ENCODE results near the gene ZCCHC24.

The ZCCHC24 gene

DNA sequence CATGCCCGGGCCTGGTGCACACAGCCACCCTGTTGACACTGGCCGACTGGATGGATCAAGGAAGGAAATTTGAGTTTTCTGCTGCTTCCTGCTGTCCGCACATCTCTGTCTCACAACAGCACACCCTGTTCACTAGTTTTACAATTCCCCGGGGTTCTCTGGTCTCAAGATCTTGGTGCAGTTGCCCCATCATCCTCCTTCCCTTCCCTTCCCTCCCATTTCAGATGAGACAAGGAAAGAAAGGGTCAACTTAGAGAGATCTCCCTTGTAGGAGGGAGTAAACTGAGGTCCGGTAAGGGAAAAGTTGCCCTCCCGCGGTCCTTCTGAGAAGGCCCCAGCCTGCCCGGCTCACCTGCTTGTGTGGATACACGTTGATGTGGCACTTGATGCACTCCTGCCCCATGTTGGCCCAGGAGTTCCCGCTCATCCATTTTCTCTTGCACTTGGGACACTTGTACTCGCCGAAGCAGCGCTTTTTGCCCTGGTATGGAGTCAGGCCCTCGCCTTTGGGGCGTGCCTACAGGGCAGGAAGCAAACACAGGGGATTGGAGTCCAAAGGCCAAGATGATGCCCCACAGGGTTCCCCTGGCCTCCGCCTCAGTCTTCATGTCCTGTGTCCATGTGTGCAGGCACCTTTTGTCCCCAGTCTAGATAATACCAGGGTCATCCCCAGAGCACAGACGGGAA lies 51.4 kb downstream of the ZCCHC24 start:
- no peak for DNase-seq

- DNase-seq, result no peak
Measured at GRCh38 chr10:79393221-79393923, 52.1 kb downstream of the ZCCHC24 start.

DNA sequence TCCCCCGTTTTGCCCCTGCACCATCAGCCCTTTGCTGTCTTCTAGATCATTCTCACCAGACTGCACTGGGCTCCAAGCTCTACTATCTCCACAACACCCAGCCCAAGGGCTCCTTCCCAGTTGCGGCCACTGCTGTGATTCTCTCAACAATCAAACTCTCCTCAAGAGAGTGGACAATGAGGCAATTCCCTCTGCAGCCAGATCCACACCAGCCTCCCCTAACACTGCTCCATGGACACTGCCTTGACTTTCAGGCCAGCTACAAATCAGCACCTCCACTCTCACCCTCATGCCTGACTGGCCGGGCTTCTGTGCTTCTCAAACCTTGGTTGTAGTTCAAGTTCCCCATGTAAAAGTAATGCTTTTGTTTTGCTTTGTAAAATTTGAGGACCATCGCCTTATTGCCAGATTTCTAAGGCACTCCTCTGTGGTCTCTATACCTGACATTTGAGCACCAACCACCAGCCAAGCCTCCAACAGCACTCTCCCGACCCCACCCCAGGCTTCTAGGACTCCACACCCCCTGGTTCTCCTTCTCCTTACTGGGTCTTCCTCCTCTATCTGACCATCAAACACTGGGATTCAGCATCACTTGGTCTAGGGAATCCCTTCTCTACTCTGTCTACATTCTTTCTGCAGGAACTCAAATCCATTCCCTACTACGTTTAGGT lies 52.8 kb downstream of the ZCCHC24 start:
- DNase-seq, result peak; percentile 59

- DNase-seq, result peak; percentile 27
Measured at GRCh38 chr10:79392020-79392398, 53.4 kb downstream of the ZCCHC24 start.

- peak; percentile 60 for DNase-seq
Measured at GRCh38 chr10:79391231-79392019, 54.0 kb downstream of the ZCCHC24 start.

- peak; percentile 52 for DNase-seq
Measured at GRCh38 chr10:79390551-79391229, 54.7 kb downstream of the ZCCHC24 start.

DNA sequence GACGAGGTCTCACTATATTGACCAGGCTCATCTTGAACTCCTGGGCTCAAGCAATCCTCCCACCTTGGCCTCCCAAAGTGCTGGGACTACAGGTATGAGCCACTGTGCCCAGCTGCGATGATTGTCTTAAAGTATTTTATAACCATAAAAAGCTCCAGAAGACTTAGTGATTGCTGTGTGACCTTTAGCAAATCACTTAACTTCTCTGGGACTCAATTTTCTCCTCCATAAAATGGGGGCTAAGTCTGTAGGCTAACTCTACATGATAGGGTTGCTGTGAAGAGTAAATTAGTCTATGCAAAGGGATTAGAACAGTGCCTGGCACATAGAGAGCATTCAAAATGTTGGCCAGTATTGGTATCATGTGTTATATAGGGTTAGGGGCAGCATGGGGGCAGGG lies 55.4 kb downstream of the ZCCHC24 start:
- DNase-seq, result peak; percentile 17

DNA sequence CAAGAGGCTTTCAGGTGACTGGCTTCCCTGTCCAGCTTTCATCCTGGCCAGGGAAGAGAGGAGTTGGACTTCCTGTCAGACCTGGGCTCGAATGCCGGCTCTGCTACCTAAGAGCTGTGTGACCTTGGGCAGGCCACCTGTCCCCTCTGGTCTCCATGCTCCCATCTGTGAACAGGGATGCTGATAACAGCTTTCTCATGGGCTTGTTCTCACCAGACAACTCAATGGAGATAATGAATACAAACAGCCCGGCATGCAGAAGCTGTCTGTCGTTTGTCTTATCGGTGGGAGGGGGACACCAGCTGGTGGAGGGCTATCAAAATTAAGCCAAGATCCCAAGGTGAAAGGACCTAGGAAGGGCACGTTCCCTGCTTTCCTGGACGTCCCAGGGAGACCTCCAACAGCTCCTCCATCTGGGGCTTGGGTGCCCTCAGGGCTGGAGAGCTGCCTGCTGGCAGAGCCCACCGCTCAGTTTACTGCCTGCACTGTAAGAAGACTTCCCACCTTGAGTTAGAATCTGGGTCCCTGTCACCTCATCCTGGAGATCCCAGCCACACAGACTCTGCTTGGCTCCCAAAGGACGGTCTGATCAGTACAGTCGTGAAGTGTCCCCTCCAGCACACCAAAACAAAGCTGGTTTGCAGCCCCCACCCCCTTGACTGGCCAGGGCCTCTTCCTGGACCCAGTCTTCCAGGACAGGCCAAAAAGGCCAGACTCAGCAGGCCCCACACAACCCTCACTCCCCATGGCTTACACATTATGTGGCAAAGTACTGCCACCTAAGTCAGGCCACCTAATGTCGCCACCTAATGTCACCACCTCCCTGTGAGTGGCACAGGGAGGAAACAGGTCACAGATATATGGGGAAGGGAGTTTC lies 57.2 kb downstream of the ZCCHC24 start:
- DNase-seq, result peak; percentile 43

- DNase-seq, result no peak
Measured at GRCh38 chr10:79387466-79387973, 57.9 kb downstream of the ZCCHC24 start.

DNA sequence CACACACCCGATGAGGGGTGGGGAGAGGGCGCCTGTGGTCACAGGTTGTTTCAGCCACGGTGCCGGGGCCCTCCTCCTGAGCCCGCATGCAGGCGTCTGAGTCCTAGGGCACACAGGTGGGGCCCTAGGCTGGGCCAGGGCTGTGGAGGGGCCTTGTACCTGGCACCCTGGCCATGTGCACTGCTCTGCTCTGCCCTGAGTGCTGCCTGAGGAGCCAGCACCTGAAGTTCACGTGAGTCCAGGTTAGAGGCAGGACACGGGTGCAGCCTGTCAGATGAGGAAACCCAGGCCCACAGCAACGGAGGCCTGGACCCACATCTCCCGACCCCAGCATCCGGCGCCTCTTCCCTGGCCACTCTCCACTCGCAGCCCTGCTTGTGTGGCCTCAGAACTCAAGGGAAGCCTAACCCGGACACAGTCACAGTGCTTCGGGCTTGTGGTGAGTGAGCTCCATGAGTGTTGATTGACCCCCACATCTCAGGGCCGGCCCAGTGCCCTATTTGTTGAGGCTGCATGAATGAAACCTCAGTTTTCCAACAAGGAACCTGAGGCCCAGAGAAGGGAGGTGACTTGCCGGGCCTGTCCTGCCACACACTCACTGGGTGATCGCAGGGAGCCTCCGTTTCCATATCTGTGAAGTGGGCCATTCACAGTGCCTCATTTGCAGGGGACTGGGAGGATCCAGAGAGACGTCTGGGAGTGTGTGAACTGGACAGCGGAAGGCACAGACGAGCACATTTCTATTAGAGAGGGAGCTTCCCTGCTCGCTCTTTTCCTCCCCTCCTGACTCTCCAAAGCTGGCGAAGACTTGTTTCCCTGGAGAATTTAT lies 58.6 kb downstream of the ZCCHC24 start:
- DNase-seq, result peak; percentile 60

DNA sequence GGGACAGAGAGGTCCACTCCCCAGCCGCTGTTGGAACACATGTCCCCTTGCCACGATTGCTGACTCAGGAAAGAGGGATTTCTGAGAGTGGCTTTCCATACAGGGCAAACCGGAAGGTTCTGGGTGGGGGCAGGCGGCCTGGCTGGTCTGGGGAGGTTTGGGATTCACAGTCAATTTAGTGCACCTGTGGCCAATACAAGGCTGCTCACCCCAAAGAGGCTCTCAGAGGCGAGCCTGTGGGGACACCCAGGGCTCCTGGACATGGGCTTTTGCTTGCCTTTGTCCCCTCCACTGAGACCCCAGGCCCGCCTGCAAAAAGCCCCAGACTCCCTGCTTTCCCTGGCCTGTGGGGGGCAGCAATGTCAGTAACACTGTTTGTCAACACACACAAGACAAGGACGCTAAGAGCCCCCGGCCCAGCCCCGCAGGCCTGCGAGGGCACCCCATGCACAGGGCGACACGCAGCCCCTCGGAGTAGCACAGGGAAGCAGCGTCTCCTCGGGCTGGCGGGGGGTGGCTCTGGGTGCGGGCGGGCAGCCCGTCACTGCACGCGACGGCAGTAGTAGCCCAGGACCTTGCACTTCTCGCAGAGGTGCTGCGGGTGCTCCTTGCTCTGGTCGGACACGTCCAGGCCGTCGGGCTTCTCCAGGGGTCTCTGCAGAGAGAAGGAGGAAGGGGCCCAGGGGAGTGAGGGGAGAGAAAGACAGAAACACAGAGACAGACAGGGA lies 59.5 kb downstream of the ZCCHC24 start:
- peak; percentile 62 for DNase-seq

DNA sequence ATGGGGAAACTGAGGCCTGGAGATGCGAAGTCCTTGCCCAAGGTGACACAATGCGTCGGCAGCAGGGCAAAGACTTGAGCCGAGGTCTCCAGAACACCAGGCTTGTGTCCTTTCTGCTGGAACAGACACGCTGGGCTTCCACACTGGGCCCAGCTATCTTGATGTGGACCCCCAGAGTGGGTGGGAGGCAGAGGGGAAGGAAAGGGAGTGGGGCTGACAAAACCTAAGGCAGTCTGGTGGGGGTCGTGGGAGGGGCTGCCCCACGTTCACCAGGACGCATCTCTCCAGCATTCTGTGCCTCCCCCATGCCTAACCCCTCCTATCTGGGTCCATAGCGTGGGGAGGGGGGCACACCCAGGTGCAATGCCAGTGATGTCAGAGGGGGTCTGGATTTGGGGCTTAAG lies 60.0 kb downstream of the ZCCHC24 start:
- DNase-seq, result no peak

DNA sequence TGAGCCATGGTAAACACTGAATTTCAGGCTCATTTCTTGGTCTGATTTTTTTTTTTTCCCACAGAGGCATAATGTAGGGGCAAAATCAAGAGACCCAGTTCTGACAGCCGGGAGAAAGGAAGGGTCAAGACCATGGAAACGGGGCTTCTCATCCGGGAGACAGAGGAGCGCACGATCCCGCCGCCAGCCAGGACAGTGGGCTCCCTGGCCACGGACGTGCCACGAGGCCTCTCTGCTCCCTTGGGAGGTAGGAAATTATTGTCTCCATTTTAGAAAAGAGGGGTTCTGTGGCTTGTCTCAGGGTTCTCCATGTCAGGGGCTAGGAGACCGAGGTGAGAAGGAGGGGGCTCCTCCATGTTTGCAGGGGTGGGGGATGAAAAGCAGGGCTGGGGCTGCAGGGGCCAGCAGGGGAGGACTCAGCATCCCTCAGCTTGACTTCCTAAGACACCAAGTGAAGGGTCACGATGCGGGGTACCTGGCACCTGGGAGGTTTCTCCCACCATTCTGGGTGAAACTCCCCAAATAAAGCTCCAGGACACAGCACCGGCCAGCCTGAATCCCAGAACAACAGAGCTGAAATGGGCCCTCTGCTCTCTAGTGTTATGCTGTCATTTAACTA lies 60.5 kb downstream of the ZCCHC24 start:
- DNase-seq, result no peak

- no peak for DNase-seq
Measured at GRCh38 chr10:79383974-79384606, 61.3 kb downstream of the ZCCHC24 start.

- DNase-seq, result peak; percentile 47
Measured at GRCh38 chr10:79382491-79382941, 62.9 kb downstream of the ZCCHC24 start.

DNA sequence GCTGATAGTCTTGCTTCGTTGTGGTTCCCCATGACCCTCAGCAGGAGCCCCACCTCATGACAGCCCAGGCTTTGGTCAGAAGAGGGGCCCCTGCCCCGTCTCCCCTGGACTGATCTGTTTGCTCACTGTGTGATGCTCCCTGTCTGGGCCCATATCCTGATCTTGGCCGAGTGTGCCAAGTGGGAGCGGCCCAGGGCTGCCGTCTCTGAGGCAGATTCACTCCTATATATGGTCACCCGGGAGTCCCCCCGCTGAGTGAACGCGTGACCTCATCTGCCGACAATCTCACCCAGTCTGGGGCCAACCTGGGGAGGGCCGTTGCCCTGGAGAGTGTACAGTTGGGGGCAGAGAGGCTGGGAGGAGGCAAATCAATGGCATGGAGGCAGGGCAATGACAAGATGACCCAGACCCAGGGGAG lies 63.6 kb downstream of the ZCCHC24 start:
- peak; percentile 50 for DNase-seq

GRCh38 chr10:79380946-79381721 lies 64.3 kb downstream of the ZCCHC24 start:
- peak; percentile 55 for DNase-seq
